CD4-positive, alpha-beta T cell treated with Interleukin-17A for 1 hour (primary cell): ENCODE measurements around the gene DTD1.

ENCODE experiments used
- DNase-seq: peaks from one replicate; pipeline ENCODE4 v3.0.0-alpha.2; 2020

DTD1 gene

DNA sequence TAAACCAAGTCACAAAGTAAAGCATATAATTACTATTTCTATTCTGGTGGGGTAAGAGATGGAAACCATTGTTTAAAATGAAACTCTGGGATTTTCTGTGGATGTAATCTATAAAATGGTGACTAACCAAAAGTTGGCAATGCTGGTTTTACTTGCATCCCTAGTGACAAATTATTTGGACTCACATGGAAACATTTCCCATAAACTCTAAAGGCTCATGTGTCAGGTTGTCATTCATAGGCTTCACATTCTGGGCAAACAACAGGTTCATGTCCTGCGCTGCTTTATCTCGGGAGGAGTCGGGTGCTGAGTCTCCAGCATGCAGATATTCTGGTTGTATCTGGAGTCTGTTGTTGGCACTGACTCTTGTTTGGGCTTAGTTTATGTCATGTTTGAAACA lies 127.7 kb downstream of the DTD1 start:
- no peak for DNase-seq

DNA sequence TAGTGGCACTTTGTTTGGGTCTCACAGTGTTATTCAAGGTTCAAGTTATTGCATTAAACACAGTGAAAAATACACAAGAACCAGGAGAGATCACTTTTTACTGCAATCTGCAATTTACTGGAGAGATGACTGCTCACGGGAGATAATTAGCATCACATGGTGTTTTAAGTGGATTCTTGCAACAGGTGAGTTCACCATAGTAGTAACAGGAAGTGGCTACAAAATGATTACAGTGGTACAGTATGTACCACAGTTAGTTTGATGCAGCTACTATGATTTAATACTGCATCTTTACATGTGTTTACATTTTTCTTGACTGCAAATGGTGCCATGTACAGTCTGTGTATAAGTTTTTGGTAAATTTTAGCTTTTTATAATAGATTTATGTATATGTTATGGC lies 129.2 kb downstream of the DTD1 start:
- no peak for DNase-seq

DNA sequence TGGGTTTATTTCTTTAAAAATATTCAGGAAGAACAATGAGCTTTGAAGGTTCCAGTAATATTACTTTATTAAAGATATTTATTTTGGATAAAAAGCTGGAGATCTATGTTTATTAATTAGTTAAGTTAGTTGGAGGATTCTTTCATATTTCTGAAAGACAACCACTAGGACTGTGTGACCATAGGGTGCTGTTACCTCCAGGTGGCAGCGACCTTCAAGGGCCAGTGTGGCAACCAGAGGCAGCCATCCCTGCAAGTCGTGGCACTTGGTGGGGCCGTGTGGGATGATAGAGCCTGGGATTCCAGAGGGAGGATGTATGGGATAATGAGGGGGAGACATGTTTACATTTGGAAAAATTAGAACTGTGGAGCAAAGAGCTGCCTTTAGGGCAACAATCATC lies 130.3 kb downstream of the DTD1 start:
- DNase-seq: no peak

DNA sequence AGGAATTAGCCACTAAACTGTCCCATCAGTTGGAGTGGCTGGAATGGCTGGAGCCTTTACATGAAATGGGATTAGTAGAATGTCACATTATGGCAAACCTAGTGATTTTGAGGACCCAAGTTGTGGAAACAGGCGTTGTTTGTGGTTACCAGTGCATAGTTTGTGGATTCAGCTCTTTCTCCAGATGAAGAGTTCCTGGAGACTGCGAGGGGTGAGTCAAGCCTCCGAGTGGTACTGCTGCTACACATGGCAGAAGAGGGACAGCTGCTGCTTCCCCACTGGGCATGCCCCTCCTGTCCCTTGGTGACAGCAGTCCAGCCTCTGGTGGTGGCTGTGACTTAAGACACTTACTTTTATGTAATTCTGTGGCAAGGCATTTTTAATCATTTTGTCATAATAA lies 131.6 kb downstream of the DTD1 start:
- no peak for DNase-seq

DNA sequence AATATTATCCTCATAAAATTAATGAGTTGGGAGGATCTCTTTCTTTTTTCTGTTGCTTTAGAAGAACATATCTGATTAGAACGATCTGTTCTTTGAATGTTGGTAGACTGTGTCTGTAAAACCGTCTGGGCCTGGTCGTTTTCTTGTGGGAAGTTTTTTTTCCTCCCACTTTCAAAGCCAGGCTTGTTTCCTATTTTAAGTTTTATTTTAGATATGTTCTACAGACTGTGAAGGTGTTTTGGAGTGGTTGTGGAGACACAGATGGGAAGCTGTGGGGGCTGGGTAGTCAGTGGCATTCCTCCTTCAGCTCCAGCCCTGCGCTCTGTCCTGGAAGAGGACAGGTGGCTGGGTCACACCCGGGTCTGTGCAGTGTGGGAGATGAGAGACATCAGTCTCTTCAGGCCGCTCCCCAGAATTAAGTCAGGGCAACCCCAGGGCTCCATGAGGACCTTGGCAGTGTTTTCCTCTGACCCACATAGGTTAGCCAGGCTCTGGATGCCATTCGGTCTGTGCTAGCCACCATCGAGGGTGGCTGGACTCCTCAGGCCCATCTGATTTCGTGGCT lies 133.8 kb downstream of the DTD1 start:
- DNase-seq: no peak

DNA sequence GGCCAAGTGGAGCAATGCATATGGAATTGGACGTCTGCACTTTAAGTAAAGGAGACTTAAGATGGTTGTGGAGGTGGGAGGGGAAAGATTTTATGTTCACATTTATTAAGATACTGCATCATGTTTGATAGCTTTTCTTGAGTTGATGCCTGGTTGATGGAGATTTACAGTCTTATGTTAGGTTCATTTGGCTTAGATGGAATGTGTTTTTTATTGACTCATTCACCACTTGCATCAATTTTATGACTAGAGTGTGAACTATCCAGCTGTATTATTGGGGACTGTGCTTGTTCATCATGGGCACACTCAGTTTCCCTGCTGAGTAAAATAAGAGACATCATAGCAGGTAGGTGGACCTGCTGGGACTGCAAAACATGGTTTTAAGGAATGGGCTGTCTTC lies 134.5 kb downstream of the DTD1 start:
- no peak for DNase-seq

DNA sequence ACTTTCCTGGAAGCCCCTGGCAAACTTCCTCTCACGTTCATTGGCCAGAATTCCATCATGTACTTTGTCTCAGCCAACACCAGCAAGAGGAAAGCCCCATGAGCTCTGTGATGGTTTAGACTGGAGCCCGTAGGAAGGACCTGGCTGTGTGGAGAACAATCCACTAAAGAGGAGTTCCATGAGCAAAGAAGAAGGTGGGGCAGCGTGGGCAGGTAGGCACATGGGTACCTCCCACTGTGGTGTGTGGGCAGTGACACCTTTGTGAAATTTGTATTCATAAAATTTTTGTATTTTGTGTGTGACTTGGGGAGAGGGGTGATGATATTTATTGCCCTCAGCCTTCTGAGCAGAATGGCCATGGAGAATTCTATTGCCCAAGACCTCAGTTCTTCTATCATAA lies 136.2 kb downstream of the DTD1 start:
- DNase-seq: no peak

DNA sequence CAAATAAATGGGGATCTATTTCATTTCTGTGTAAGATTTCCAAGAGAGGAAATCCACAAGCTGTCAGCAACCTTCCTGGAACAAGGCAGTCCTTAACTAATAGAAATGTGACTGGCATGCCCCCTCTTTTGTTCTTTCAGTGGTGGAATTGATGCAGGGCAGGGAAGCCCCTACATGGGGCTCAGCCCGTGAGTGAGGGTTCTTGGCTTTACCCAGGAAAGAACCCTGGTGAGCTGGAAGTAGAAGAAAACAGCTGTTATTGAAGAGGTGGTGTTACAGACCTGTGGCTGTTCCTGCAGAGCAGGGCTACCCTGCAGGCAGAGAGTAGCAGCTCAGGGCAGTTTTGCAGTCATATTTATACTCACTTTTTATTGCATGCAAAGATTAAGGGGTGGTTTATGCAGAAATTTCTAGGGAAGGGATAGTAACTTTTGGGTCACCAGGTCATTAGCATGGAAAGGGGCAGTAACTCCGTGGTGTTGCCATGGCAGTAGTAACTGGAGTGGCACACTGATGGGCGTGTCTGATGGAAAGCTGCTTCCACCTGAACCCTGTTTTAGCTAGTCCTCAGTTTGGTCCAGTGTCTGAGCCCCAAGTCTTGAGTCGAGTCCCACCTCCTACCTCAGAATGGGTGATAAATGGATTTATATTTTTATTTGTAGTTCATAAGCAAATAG lies 137.1 kb downstream of the DTD1 start:
- DNase-seq: no peak

DNA sequence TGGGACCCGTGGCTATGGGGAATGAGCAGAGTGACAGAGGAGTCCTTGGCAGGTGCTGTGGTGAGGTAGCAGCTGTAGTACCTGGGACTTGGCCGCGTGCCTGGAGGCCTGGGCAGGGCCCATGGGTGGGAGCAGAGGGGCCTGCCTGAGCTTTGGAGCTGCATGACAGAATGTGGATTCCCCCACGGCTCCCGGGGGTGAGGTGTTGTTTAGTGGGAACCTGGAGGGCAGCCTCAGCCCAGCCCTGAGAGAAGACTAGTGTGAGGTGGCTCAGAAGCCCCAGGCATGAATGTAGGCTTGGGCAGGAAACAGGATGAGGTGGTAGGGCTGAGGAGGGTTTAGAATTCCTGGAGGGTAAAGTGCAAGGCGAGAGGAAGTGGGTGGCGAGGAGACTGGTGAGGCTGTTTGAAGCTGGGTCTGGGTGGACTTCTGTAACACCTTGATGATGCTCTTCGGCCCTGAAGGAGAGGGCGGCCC lies 139.2 kb downstream of the DTD1 start:
- no peak for DNase-seq

DNA sequence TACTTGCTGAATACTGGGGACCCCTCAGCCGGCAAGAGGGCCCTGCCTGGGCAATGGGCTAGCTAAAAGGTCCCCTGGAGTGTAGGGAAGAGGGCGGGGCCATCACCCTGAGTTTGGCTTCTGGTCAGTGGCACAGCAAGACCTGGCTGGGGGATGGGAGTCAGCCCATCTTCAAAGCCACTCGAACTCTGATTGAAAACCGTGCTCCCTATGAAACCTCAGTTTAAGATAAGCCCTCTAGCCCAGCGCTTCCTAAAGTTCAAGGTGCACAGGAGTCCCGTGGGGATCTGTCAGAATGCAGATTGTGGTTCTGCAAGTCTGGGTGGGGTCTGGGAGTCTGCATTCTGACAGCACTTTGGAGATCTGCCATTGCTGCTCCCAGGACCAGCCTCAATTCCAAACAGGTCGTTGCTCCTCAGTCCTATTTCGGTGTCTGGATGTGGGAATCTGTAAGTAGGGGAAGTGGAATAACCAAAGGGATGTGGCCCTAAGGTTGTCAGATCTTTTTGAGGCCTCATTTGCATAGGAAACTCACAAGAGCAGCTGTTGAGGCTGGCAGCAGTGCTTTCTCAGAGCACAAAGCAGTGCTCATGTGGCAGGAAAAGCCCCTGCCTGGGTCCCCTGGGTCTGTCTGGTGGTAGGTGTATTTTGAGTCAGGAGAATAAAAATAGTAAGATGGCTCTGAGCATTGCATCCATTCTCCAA lies 140.5 kb downstream of the DTD1 start:
- no peak for DNase-seq

DNA sequence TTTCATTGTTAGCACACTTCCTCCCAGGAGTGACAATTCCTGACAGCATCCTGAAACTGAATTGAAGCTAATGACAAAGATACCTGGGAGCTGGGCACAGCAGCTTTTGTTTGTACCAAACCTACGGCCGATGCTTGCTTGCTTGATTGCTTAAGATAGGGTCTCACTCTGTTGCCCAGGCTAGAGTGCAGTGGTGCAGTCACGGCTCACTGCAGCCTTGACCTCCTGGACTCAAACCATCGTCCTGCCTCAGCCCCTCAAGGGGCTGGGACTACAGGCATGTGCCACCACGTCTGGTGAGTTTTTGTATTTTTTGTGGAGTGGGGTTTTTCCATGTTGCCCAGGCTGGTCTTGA lies 141.0 kb downstream of the DTD1 start:
- no peak for DNase-seq

DNA sequence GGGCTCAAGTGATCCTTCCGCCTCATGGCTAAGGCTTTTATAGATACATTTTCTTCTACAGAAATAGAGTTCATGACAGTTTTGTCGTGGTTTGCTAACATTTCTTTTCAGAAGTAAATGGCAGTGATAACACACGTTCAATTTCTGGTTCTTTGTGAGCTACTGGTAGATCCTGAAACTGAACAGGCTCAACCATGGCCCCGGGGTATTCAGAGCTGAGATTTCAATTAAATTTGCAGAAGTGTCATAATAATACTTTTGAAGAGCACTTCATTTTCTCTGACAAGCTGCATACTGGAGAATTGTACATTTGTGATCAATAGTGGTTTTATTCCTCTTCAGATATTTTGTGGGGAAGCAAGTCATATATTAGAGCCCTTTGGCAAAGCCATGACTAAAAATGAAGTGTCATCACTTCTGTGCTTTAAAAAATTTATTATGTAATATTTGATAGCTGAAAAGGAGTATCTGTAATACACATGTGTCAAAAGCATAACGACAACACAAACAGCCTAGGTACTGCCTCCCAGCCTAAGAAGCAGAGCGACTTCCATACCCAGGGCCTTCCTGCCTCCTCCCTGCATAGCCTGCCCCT lies 141.5 kb downstream of the DTD1 start:
- DNase-seq: no peak

DNA sequence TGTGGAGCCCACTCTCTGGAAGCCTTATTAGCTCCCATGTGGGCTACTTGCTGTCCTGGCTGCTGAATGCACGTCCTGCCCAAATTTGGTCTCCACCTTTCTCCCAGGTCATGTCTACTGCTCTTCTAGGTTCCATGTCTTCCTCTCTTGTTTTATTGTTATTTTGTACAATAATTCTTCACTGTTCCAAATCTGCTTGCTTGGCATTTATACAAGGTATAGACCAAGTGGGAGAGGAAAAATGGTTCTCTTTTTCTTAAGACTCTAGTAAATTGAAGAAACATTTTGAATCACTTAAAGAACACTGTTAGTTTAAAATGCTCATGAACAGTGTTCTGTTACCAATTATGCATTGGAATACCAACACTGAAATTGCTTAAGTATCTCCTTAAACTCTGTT lies 144.1 kb downstream of the DTD1 start:
- no peak for DNase-seq

DNA sequence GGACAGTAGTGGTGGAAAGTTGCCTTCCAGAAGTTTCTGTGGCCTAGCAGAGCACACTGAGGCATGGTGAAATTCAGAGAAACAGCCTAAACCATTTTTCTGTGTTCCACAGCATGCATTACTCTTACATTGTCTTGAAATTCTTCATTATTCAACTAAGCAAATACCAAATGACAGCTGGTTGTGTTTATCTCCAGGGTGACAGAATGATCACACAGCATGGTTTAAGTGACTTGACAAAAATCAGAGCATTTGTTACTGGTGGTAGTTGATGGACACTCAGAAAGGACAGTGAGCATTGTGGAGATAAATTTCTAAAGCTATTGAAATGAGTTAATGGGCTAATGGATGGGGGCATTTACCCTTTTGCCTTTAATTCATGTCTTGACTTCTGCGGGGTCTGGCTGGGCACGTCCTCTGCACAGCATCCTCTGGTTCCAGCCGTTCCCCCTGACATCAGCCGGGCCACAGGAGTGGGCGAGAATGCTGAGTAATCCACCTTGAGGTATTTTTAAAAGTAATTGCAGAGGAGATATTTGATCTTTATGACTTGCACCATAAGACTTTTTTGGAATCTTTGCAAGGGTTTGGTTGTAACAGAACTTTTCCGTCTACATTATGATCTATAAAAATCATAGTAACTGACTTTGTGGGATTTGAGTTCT lies 146.8 kb downstream of the DTD1 start:
- no peak for DNase-seq

DNA sequence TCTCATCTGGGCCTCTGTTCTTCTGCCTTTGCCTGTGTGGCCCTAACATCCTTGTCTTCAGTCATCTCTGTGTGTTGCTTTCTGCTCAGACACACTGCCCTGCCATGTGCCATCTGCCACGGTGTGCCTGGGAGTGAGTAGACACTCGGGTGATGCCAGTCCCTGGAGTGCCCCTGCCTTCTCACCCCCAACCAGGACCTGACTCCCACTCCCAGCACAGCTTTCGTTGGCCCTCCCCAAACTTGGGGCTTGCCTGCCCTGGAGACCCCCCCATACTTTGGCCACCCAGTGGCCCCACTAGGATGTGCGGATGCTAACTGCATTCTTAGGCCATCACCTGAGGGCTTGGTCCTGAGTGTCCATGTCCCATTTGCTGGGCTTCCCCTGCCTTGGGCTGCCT lies 149.3 kb downstream of the DTD1 start:
- no peak for DNase-seq

DNA sequence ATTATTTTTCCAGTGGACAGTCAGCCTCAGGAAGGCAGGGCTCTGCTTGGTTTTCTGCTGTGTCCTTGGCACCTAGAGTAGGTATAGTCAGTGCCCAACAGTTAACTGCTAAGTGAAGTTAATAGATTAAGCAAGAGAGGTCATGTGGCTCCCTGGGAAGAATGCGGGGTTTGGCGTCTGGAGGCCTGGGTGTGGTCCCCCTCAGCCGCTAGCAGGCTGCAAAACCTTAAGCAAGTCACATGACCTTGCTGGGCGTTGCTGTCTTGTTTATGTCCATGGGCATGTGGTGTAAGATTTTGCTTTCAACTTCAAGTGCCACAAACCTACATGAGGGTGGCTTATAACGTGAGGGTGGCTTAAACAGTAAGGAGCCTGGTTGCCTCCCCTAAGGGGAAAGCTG lies 150.2 kb downstream of the DTD1 start:
- peak; percentile 71 for DNase-seq

DNA sequence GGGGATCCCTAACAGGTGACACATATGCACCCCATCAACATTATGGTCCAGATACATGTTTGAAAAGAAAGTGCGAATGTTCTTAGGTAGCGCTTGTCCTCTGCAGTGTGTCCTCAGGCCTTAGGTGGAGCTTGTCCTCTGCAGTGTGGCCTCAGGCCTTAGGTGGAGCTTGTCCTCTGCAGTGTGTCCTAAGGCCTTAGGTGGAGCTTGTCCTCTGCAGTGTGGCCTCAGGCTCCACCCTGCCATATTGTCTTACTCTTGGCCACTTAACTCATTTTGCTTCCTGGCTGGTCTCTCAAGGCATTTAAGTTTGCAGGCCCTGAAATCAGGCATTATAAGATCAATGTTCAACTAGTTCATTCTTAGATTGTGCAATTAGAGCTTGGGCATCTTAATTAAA lies 151.0 kb downstream of the DTD1 start:
- no peak for DNase-seq

DNA sequence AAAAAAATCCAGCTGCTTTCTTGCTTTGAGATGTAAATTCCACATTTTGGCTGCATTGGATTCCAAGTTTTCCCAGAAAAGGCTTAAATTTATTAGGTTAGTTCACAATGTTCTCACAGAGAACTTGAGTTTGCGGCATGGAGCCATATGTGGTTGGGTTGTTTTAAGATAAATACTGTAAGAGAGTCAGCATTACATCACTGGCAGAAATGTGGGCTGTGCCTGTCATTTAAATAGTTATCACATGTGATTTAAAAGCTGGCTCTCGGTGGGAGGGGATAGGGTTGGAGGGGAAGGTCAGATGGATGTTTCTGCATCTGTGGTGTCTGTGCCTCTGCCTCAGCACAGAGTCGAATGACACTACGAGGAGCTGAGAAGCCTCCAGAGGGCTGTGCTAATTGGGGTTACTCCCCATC lies 151.9 kb downstream of the DTD1 start:
- DNase-seq: no peak

DNA sequence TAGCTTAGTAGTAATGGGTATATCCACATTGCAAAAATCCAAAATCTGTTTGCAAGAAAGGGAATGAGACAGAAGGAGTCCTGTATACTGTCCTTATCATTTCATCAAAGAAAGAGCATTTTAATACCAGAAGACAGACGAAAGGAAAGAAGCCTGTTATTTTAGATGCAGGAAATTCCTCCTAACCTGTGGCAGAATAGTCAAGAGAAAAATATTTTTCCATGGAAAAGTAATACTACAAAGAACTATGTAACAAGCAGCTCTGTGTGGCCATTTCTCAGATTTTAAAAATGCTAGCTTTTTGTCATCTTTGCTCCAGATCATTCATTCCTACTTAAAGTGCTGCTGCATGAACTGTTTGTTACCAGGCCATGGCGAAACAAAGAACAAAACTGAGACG lies 152.9 kb downstream of the DTD1 start:
- DNase-seq: no peak

DNA sequence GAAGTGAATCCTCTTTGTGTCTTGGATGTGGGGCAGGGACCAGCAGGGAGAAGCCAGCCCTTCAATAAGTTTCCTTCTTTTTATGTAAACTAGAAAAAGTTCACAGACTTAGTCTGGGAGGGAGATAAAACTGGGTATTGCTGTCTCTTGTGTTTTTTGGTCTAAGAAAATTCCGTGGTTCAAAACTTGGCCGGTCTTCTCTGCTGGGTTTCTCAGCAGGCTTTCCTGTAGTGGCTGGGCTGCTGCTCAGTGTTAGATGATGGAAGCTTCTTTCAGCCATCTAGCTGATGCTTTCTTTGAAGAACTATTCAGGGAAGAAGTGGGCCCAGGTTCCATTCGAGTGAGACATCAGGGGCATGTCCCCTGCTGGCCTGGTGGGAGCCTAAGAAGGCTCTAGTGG lies 155.0 kb downstream of the DTD1 start:
- no peak for DNase-seq

DNA sequence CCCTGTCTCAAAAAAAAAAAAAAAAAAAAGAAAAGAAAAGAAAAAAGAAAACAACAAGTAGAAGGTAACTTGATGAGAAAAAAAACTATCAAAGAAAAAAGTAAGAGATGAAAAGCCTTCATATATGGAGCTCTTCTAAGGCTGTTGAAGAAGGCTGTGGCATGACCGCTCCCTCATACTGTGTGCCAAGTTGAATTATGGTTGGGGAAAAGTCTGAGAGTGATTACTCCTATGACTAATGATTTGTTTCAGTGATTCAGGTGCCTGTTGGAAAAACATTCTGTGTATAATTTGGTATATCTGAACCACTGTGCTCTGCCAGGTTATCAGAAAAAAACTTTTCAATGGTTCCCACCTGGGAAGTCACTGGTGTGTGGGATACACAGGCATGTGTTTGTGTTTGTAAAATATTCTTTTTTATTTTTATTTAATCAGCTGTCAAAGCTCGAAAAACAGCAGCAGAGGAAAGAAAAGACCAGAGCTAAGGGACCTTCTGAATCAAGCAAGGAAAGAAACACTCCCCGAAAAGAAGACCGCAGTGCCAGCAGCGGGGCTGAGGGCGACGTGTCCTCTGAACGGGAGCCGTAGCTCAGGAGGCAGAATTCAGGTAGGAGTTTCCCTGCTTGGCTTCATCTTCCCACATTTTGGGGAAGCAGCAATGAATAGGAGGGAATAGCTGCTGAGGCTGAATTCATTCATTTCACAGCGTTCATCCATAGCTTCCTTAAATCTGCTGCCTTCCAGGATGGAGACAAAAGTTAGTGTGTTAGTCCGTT lies 156.0 kb downstream of the DTD1 start:
- DNase-seq: no peak

DNA sequence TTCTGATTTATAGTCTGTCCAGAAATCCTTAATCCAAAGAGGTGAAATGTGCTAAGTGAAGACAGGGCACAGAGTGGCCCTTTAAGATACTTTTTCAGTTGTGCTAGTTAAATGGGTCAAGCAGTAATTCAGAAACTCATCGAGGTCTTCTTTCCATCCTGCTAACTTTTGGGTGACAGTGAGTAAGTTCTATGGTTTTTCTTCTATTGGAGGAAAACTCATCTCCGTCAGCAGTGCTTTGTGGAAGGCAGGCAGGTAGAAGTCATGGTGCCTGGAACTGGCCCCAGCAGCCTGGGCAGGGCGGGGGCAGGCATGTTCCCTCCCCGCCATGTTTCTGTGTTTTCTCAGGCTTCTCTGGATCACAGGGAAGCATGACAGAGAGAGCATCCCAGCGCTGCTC lies 159.2 kb downstream of the DTD1 start:
- DNase-seq: no peak

DNA sequence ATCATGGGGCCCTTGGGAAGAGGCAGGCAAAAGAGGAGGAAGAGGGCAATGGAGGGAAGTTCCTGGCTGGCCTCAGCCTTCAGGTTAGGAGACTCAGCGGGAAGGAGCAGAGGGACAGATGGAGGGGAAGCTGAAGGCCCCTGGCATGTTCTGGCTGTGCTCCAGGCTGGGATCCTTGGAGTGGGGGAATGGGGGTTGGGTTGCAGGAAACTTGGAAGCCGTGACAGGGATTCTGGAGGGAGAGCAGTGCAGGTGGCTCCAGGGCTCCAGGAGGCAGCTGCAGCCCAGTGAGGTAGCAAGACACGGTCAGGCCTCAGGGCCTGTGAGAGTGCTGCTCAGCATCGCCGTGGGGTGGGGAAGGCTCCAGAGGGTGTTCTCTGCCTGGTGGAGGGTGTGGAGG lies 161.1 kb downstream of the DTD1 start:
- DNase-seq: no peak
